Left hindlimb (tissue), 1 donor: ENCODE data around the gene KRT40.

Experiments used
- DNase-seq: peaks from one replicate; pipeline ENCODE4 v3.0.0-alpha.2; 2018

Gene KRT40

DNA sequence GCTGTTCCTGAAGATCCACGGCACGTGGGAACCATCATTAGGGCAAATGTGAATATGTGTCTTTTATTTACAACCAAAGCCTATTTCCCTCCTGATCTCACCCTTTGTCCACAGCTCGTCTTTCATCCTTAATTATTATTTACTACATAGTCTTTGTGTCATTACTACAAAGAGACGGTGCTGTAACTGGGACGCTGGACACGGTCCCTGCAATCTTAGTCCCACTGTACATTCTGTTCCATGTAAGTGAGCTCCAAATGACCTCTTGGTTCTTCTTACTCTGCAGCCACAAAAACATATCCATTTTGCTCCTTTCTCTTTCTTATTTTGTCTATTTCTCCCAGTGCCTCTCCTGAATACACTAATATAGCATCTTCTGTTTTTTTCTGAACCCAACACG, 34.0 kb downstream of the KRT40 start:
- DNase-seq, result no peak

DNA sequence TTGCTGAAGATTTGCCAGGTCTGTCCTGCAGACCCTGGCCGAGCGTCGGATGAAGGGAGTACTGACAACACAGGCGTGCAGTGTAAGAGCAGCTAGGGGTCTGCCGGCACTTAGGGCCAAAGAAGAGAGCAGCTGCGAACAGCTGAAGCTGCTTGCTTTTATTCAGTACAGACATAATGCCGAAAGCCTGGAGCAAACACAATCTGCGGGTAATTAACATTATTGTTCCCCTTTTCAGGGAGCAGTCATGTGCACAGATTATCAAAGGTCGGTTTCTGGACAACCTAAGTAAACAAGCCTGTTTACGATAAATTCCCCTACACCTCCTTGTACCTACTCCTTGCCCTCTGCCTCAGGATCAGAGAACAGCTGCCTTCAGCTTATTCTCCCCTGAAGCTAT, 34.7 kb downstream of the KRT40 start:
- DNase-seq, result no peak

DNA sequence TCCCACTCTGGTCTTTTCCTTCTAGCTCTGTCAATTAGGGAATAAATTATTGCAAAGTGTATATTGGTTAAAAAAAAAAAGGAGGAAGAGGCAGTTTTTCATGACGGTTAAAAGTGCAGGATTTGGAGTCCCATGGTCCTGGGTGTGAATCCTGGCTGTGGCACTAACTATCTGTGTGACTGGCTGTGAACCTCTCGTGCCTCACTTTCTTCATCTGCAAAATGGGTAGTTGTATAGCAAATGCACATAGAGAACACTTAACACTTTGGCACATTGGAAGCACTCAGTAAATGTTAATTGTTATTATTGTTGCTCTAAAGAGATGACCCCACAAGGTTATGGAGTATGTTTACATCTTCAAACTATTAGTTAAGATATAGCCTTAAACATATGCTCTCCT, 36.2 kb downstream of the KRT40 start:
- no peak for DNase-seq

DNA sequence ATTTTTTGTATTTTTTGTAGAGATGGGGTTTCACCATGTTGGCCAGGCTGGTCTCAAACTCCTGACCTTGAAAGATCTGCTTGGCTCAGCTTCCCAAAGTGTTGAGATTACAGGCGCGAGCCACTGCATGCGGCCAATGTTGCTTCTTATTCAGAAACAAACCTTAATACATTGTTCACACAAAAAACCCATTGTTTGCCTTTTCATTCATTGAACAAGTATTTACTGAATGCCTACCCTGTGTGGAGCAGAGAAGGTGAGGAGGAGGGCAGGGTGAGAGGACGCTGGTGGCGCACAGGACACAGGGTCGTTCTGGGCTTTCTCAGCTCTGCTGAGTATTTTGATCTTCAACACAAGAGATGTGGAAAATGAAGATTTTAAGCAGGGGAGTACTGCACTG, 38.7 kb downstream of the KRT40 start:
- no peak for DNase-seq

DNA sequence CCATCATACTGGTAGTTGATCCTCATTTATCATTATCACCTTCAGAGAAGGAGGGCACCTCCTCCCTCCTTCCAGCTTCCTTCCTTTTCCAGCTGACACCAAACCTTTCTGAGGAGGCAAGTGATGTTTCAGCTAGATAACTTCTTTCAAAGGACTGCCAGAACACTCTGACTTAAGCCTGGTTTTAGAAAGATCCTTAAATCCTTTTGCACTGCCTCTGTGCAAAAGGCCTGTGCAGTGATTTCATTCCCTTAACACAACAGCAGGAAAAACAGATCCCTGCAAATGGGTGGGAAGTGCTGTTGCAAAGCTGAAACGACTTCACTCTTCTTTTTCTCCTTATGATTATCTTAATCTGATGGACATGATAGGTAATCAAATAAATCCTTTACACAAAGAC, 39.6 kb downstream of the KRT40 start:
- DNase-seq, result no peak

DNA sequence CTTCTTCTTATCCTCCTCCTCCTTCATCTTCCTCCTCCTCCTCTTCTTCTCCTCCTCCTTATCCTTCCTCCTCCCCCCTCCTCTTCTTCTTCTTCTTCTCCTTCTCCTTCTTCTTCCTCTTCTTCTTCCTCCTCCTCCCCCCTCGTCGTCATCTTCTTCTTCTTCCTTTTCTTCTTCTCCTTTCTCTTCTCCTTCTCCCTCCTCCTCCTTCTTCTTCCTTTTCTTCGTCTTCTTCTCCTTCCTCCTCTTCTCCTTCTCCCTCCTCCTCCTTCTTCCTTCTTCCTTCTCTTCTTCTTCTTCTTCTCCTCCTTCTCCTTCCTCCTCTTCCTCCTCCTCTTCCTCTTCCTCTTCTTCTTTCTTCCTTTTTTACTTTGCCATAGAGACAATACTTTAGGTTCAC, 41.6 kb downstream of the KRT40 start:
- DNase-seq, result no peak

DNA sequence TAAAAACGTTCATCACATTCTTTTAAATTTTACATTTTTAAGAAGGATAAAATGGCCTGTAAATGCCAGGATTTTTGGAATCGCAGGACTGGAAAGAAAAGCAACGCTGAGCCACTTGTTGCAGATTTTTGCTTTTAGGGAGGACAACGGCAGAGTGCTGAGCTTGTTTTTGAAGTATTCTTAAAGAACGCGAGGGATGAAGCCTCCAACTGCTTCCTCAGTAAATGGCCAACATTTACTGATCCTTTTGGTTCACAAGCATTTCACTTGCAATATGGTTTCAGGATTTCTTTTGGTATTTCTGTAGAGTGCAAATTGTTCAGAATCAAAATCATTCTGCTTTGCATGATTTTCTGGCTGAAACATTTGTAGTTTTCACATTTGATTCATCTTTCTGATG, 43.9 kb downstream of the KRT40 start:
- DNase-seq, result no peak

DNA sequence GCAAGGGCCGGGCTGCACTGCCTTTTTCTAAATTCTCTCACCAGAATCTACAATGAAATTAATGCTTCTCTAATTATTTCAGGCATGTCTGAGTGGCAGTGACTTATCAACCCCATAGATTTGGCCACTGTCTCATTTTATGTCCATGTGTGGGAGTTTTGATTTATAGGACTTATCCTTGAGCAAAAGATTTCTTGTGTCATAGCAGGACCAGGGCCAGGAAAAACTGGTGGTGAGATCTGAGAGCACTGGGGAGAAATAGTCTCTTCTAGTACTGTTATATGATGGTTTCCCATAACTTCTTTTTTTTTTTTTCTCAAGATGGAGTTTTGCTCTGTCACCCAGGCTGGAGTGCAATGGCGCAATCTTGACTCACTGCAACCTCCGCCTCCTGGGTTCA, 45.1 kb downstream of the KRT40 start:
- DNase-seq, result no peak

DNA sequence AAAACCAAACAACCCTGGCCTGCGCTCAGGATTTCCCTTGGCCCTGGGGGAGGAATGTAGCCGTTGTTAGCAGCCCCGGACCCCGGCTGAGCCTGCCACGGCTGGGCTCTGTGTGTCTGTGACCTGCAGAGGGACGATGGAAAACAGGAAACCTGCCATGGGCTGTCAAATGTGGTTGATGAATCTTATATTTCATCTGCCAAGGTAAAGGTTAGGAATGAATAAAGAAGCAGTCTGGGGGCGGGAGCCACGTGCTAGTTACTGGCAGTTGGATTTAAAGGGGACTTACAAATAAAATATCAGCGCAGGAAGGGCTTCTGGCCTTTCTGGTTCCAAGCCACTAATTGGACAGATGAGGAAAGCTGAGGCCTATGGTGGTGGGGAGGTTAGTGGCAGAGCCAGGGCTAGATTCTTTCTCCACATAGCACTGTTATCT, 46.7 kb downstream of the KRT40 start, which contains the start of gene KRT23:
Gene KRT23 (minus strand): TSS at position 263 of the 436 bp plus-strand sequence. CDS start 1,043 bp downstream, outside the sequence.
- no peak for DNase-seq

DNA sequence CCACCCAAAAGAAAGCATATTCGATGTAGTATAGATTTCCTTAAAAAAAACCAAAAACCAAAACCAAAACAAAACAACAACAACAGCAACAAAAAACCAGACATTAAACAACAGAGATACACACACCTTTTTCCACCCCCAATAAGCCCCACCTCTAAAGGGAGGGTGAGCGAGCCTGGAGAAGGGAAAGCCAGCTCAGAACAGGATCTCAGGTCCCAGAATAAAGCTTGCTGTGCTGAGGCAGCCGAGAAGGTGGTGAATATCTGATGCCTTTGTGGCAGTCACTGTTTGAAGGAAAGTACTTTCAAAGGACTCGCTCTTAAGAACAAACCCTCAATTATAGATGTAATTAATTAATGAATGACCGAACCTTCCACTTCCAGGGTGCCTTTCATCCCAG, 47.1 kb downstream of the KRT40 start:
- no peak for DNase-seq

DNA sequence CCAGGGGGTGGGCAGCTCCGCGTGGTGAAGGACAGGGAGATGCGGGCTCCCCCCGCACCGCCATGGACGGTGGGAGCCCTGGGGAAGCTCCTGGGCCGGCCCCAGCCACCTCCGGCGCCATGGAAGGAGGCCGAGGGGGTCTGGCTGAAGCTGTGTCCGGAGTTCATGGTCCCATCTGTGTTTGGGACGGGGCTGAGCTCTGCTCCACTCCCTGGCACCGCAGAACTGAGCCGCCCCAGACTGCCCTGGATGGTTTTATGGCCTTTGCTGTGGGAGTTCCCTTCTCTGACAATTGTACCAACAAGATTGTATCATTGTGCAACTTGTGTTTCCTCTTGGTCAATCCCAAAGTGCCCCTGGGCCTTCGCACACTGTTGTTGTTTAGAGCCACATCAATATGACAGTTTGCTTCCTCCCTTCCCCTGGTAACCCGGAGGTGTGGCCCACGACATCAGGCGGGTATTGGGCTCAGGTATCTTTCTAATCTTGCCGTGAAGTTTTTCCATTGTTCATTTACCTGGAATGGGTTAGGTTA, 47.6 kb downstream of the KRT40 start:
- no peak for DNase-seq

DNA sequence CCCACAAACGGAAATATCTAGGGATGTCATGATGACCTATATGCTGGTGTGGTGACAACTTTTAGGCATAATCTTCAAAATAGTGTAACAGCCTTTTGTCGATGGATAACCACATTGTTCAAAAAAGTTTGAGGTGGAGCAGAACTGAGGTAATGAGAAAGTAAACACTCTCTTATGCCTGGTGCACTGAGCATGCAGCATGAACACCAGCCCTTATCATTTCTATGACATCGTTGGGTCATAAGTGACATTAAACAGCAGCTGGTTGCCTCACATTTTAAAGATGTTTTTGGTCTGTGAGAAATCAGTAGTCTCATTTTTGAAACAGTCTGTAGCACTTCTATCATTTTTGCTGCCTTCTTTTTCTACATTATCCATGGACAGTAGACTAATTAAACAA, 48.5 kb downstream of the KRT40 start:
- DNase-seq, result no peak

DNA sequence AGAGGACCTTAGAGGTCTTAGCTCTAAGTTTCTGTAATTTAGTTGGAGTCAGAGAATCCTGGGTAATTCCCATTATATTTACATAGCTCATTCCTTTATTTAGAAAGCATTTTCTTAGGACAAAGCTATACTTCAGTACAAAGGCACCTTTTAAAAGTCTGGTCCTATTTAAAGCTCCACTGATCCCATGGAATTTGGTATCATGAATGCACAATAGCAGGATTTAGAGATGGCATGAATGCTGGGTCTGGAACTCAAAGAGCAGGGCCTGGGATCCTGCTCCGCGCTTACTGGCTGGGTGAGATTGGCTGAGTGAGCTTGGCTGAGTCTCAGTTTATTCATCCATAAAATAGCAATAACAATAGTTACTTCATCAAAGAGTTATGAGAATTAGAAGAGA, 51.5 kb downstream of the KRT40 start:
- no peak for DNase-seq

DNA sequence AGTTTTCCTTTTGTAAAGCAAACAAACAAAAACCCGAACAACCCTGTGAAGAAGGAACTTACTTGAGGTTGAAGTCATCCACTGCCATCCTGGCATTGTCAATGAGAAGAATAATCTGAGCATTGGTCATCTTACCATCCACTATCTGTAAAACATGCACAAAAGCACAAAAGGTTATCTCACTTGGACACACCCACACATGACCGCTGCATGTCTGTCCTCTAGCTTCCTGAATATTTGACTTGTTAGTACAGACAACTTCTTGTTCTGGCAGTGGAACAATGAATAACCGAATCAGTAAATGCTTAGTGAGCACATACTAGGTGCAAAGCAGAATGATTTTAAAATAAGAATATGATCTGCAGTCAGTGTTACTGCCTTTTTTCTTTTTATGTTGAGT, 52.8 kb downstream of the KRT40 start:
- DNase-seq, result no peak
